IMR-90 (cell line): ENCODE data around the gene SOBP. TPM values are rescaled to one million over a fixed set of nuclear protein-coding genes. Genes with fewer than 3 reads are reported as not detected.

Experiments
- ATAC-seq: fragments of 200-7000 bp; cut with Tn5 transposase; 2 replicates; pipeline ENCODE4 v1.9.1; 2020; ENCODE audit warnings: low read depth, mild to moderate bottlenecking, moderate library complexity
- BruUV-seq: library from RNA; stranded (reverse); fragments of 400-500 nt; replicated peaks from 2 replicates; lab custom pipeline; 2021; lab: Mats Ljungman, UMichigan
- CTCF ChIA-PET: fragments of 300-600 bp; formaldehyde crosslinking; extraction: SDS; loops from one replicate; lab custom pipeline; 2021; ENCODE audit warnings: antibody characterized with exemption; lab: Yijun Ruan, JAX
- POLR2A ChIA-PET: fragments of 300-600 bp; sonication (Branson Sonifier 250); formaldehyde crosslinking; loops from one replicate; lab custom pipeline; 2022; ENCODE audit warnings: antibody characterized with exemption; ENCODE audit not compliant: unreplicated experiment; lab: Charles Lee
- DNase-seq: peaks from one replicate; pipeline ENCODE4 v3.0.0; 2013
- H2AFZ ChIP-seq: replicated peaks from 2 replicates; pipeline ENCODE3; 2013; ENCODE audit warnings: low read length, mild to moderate bottlenecking; ENCODE audit not compliant: poor library complexity
- H2AK5ac ChIP-seq: 2 replicates; pipeline ENCODE4 v1.6.1; 2013; ENCODE audit warnings: low read depth, low read length, inconsistent platforms
- H2AK9ac ChIP-seq: replicated peaks from 2 replicates; pipeline ENCODE3; 2013; ENCODE audit warnings: mild to moderate bottlenecking, low read depth, low read length, moderate library complexity; ENCODE audit not compliant: poor library complexity
- H2BK120ac ChIP-seq: 2 replicates; pipeline ENCODE4 v1.6.1; 2013; ENCODE audit warnings: low read depth, low read length, inconsistent platforms
- H2BK15ac ChIP-seq: 3 replicates; pipeline ENCODE4 v1.6.1; 2013; ENCODE audit warnings: low read depth, low read length, inconsistent platforms
- H2BK20ac ChIP-seq: 2 replicates; pipeline ENCODE4 v1.6.1; 2013; ENCODE audit warnings: low read depth, mild to moderate bottlenecking, inconsistent platforms, low read length, moderate library complexity
- H2BK5ac ChIP-seq: 2 replicates; pipeline ENCODE4 v1.6.1; 2013; ENCODE audit warnings: mild to moderate bottlenecking, low read depth, low read length, inconsistent platforms; ENCODE audit not compliant: poor library complexity, severe bottlenecking
- H3K14ac ChIP-seq: replicated peaks from 2 replicates; pipeline ENCODE4 v1.6.1; 2013; ENCODE audit warnings: low read depth, low read length, inconsistent platforms
- H3K18ac ChIP-seq: 2 replicates; pipeline ENCODE4 v1.6.1; 2013; ENCODE audit warnings: low read depth, low read length, control low read depth
- H3K23ac ChIP-seq: 2 replicates; pipeline ENCODE4 v1.6.1; 2013; ENCODE audit warnings: low read depth, low read length, inconsistent platforms
- H3K27ac ChIP-seq: 2 replicates; pipeline ENCODE4 v1.5.1; 2013; ENCODE audit warnings: mild to moderate bottlenecking, control low read depth, low read length; ENCODE audit not compliant: insufficient read depth
- H3K27me3 ChIP-seq: 2 replicates; pipeline ENCODE4 v1.6.1; 2013; ENCODE audit warnings: low read length; ENCODE audit not compliant: control insufficient read depth, insufficient read depth
- H3K36me3 ChIP-seq: 2 replicates; pipeline ENCODE4 v1.6.1; 2013; ENCODE audit warnings: low read length, mixed read lengths; ENCODE audit not compliant: control insufficient read depth, insufficient read depth
- H3K4ac ChIP-seq: 2 replicates; pipeline ENCODE4 v1.6.1; 2013; ENCODE audit warnings: low read depth, low read length, inconsistent platforms
- H3K4me1 ChIP-seq: 2 replicates; pipeline ENCODE4 v1.6.1; 2013; ENCODE audit warnings: low read length, mixed read lengths; ENCODE audit not compliant: control insufficient read depth, insufficient read depth
- H3K4me2 ChIP-seq: 2 replicates; pipeline ENCODE4 v1.6.1; 2013; ENCODE audit warnings: low read depth, mild to moderate bottlenecking, control low read depth, low read length, moderate library complexity
- H3K4me3 ChIP-seq: 2 replicates; pipeline ENCODE4 v1.5.1; 2013; ENCODE audit warnings: low read depth, mild to moderate bottlenecking, control low read depth, low read length, moderate library complexity; ENCODE audit not compliant: insufficient read depth
- H3K56ac ChIP-seq: 2 replicates; pipeline ENCODE4 v1.6.1; 2013; ENCODE audit warnings: low read length, inconsistent platforms; ENCODE audit not compliant: insufficient read depth; ENCODE audit errors: extremely low read depth
- H3K79me1 ChIP-seq, 2 experiments: 2 replicates each; pipeline ENCODE4 v1.6.1; 2013; ENCODE audit warnings: low read length in 2 of 2, inconsistent platforms in 1 of 2, low read depth in 1 of 2
- H3K9ac ChIP-seq: 2 replicates; pipeline ENCODE4 v1.6.1; 2013; ENCODE audit warnings: low read depth, low read length, control low read depth
- H3K9me1 ChIP-seq: 2 replicates; pipeline ENCODE4 v1.6.1; 2013; ENCODE audit warnings: low read length, inconsistent platforms; ENCODE audit not compliant: insufficient read depth
- H3K9me3 ChIP-seq: 2 replicates; pipeline ENCODE4 v1.6.1; 2013; ENCODE audit warnings: low read length; ENCODE audit not compliant: control insufficient read depth, insufficient read depth
- H4K20me1 ChIP-seq: 2 replicates; pipeline ENCODE4 v1.6.1; 2013; ENCODE audit warnings: low read length, inconsistent platforms; ENCODE audit not compliant: insufficient read depth
- H4K5ac ChIP-seq: 2 replicates; pipeline ENCODE4 v1.6.1; 2013; ENCODE audit warnings: mild to moderate bottlenecking, low read depth, low read length, control low read depth
- H4K8ac ChIP-seq, 2 experiments: 2 replicates each; pipeline ENCODE4 v1.6.1; 2013; ENCODE audit warnings: low read depth in 2 of 2, low read length in 2 of 2, control low read depth in 1 of 2, inconsistent platforms in 1 of 2
- H4K91ac ChIP-seq: 2 replicates; pipeline ENCODE4 v1.6.1; 2013; ENCODE audit warnings: low read depth, low read length, inconsistent platforms; ENCODE audit not compliant: insufficient read depth
- CTCF ChIP-seq: conservative IDR thresholded peaks from 2 replicates; pipeline ENCODE4 v1.5.1; 2012; ENCODE audit warnings: mild to moderate bottlenecking, low read depth, low read length, improper control_type of control experiment
- ELK1 ChIP-seq: fragments of 150-350 bp; IDR thresholded peaks from 2 replicates; pipeline ENCODE4 v1.6.1; 2016; ENCODE audit warnings: low read depth, mild to moderate bottlenecking, low read length, moderate library complexity, borderline replicate concordance
- NFE2L2 ChIP-seq: fragments of 150-350 bp; IDR thresholded peaks from 2 replicates; pipeline ENCODE4 v1.6.1; 2016; ENCODE audit warnings: low read depth, mild to moderate bottlenecking, low read length
- RAD21 ChIP-seq: IDR thresholded peaks from 2 replicates; pipeline ENCODE4 v1.6.1; 2012; ENCODE audit warnings: low read length, improper control_type of control experiment
- RCOR1 ChIP-seq: IDR thresholded peaks from 2 replicates; pipeline ENCODE4 v1.6.1; 2012; ENCODE audit warnings: mild to moderate bottlenecking, low read length, improper control_type of control experiment; ENCODE audit not compliant: insufficient replicate concordance
- SMC3 ChIP-seq: fragments of 150-350 bp; IDR thresholded peaks from 2 replicates; pipeline ENCODE4 v1.6.1; 2016; ENCODE audit warnings: low read depth, mild to moderate bottlenecking, antibody characterized with exemption, low read length, moderate library complexity
- USF2 ChIP-seq: fragments of 150-350 bp; IDR thresholded peaks from 2 replicates; pipeline ENCODE4 v1.6.1; 2017; ENCODE audit warnings: mild to moderate bottlenecking, antibody characterized with exemption, low read length, low read depth
- dilution Hi-C: fragments of 300-500 bp; cut with HindIII; formaldehyde crosslinking; loops from one replicate; pipeline ENCODE4 v1.14.3; 2018; ENCODE audit warnings: low sequenced_read_pairs; ENCODE audit not compliant: unreplicated experiment
- in situ Hi-C: fragments of 300-500 bp; cut with MboI; formaldehyde crosslinking; loops from 3 replicates; pipeline ENCODE4 v1.14.3; 2019; ENCODE audit warnings: low sequenced_read_pairs, inconsistent platforms, mixed read lengths
- intact Hi-C: fragments of 100-400 bp; cut with micrococcal nuclease; formaldehyde crosslinking; loops from 2 replicates; pipeline ENCODE4 v1.10.0; 2022
- polyA plus RNA-seq, 3 experiments: library from polyadenylated mRNA; depleted of rRNA; stranded (reverse); fragments of >200 nt; gene quantifications; 2 replicates each; pipeline ENCODE4 v1.2.3, GENCODE V29; 2012; ENCODE audit warnings: low replicate concordance in 1 of 3
- total RNA-seq: library from RNA; depleted of rRNA; stranded (reverse); fragments of >200 nt; gene quantifications from 2 replicates; pipeline ENCODE4 v1.2.3, GENCODE V29; 2012

Gene SOBP
- total and polyA plus RNA-seq, 2 of the 4 experiments (the other 2 are of a cell fraction): 0.60 to 0.72 TPM

GRCh38 chr6:107556082-107556481 lies 66.2 kb downstream of the SOBP start:
- no peak overlapping the region for H4K8ac ChIP-seq
- H3K27ac ChIP-seq: no peak overlapping the region
- no peak overlapping the region for H3K14ac ChIP-seq
- no peak overlapping the region for H2BK5ac ChIP-seq
- H3K9ac ChIP-seq: no peak overlapping the region
- CTCF ChIA-PET: no interaction called here
- no peaks in the 10 kb centered on the region for H3K79me1 ChIP-seq
- no peak overlapping the region for H2AFZ ChIP-seq
- no peaks in the 10 kb centered on the region for H3K36me3 ChIP-seq
- no peak overlapping the region for H2AK9ac ChIP-seq
- H3K23ac ChIP-seq: no peak overlapping the region
- H3K18ac ChIP-seq: no peak overlapping the region
- no peaks in the 10 kb centered on the region for H3K27me3 ChIP-seq
- no peak overlapping the region for H4K5ac ChIP-seq
- no peaks in the 10 kb centered on the region for H4K20me1 ChIP-seq
- H2BK120ac ChIP-seq: no peak overlapping the region
- no peak overlapping the region for H3K56ac ChIP-seq
- no peak for ATAC-seq
- H3K9me1 ChIP-seq: no peaks in the 10 kb centered on the region
- no peak overlapping the region for H2BK15ac ChIP-seq
- H2BK20ac ChIP-seq: no peak overlapping the region
- no peak overlapping the region for H4K91ac ChIP-seq
- no peak for TF ChIP-seq ELK1
- no peak for TF ChIP-seq USF2
- TF ChIP-seq RCOR1: no peak
- no peak for TF ChIP-seq CTCF
- TF ChIP-seq SMC3: no peak
- TF ChIP-seq NFE2L2: no peak
- no peak for TF ChIP-seq RAD21
- in situ Hi-C loops (no loop called here), intact Hi-C loops (no loop called here), dilution Hi-C loops (no loop called here)
- no peaks in the 10 kb centered on the region for H3K4me1 ChIP-seq
- H3K4ac ChIP-seq: no peak overlapping the region
- POLR2A ChIA-PET: no interaction called here
- H3K4me3 ChIP-seq: no peak overlapping the region
- BruUV-seq: no TSS peak
- DNase-seq: no peak
- no peaks in the 10 kb centered on the region for H3K9me3 ChIP-seq
- H3K4me2 ChIP-seq: no peak overlapping the region
- no peak overlapping the region for H2AK5ac ChIP-seq
